Keratinocyte (primary cell): Measurements from ENCODE around the gene MRFAP1.

ENCODE experiments used
- CTCF ChIP-seq, 3 experiments: IDR thresholded peaks in 1 of 3; conservative IDR thresholded peaks in 1 of 3; optimal IDR thresholded peaks in 1 of 3; 2 replicates in 2 of 3; 3 replicates in 1 of 3; pipeline versions ENCODE3 to v1.5.1; 2011; ENCODE audit warnings: low read length in 3 of 3, mild to moderate bottlenecking in 3 of 3, moderate library complexity in 2 of 3, control low read depth in 1 of 3, inconsistent platforms in 1 of 3; ENCODE audit not compliant: insufficient read depth in 2 of 3; ENCODE audit errors: extremely low read depth in 1 of 3
- EZH2 ChIP-seq: IDR thresholded peaks from one replicate; pipeline ENCODE4 v1.6.1; 2012; ENCODE audit warnings: inconsistent platforms, mild to moderate bottlenecking, low read length, moderate library complexity

- TF ChIP-seq CTCF (optimal IDR thresholded peaks at IDR 0.05 in 1 of 3, IDR thresholded peaks at IDR 0.05 in 1 of 3, conservative IDR thresholded peaks at IDR 0.05 in 1 of 3; ENCODE audit: extremely low read depth in 1 of 3, insufficient read depth in 2 of 3, low read length in 3 of 3) (no peak), EZH2 (no peak)
Measured at GRCh38 chr4:6591781-6592180, 48.7 kb upstream of the MRFAP1 start.
